ENCODE measurements around the gene FADS1.

GRCh38 chr11:61778357-61778886 lies 38.4 kb downstream of the FADS1 start:
- TF ChIP-seq POLR2AphosphoS5 (IDR thresholded peaks at IDR 0.05; ENCODE audit: insufficient read depth, low read depth, low read length) (no peak), CTCF (IDR thresholded peaks at IDR 0.05; ENCODE audit: extremely low read depth in 1 of 2, insufficient read depth in 1 of 2, low read depth in 1 of 2, low read length in 2 of 2) (no peak), EZH2 (IDR thresholded peaks at IDR 0.05; ENCODE audit: borderline replicate concordance, low read depth, low read length, severe bottlenecking) (no peak), POLR2A (IDR thresholded peaks at IDR 0.05; ENCODE audit: low read depth, low read length) (no peak), MAX (IDR thresholded peaks at IDR 0.05; ENCODE audit: insufficient read depth, insufficient read length) (no peak), FOS (IDR thresholded peaks at IDR 0.05; ENCODE audit: borderline replicate concordance, insufficient read depth, low read length) (no peak), GATA2 (IDR thresholded peaks at IDR 0.05; ENCODE audit: insufficient read depth, insufficient read length, low read depth, low read length) (no peak), JUN (IDR thresholded peaks at IDR 0.05; ENCODE audit: borderline replicate concordance, insufficient read depth, insufficient read length, low read depth) (no peak)

All from endothelial cell of umbilical vein (primary cell).